HG02938 (cell line): Measurements from ENCODE around the gene CYTL1.
"Not testable (repeated sequence)": the region's sequence is repeated elsewhere in the genome, so short reads cannot be mapped to it uniquely, and the experiment has no call there.

Experiments
- ATAC-seq: cut with Tn5 transposase; IDR thresholded peaks from one replicate; pipeline ENCODE4 v1.9.1; 2021; ENCODE audit warnings: mild to moderate bottlenecking, moderate library complexity; ENCODE audit not compliant: unreplicated experiment

CYTL1 gene

GRCh38 chr4:5034206-5034605 lies 14.9 kb upstream of the CYTL1 start:
- ATAC-seq, result no peak

- ATAC-seq, result no peak
Measured at GRCh38 chr4:5033281-5033841, 14.1 kb upstream of the CYTL1 start.

- ATAC-seq, result no peak
Measured at GRCh38 chr4:5032813-5033212, 13.6 kb upstream of the CYTL1 start.

- ATAC-seq, result no peak
Measured at GRCh38 chr4:5030927-5031326, 11.7 kb upstream of the CYTL1 start.

GRCh38 chr4:5030221-5030620 lies 11.0 kb upstream of the CYTL1 start:
- no peak for ATAC-seq

GRCh38 chr4:5029447-5029846 lies 10.2 kb upstream of the CYTL1 start:
- no peak for ATAC-seq

GRCh38 chr4:5028480-5028879 lies 9.2 kb upstream of the CYTL1 start:
- no peak for ATAC-seq

GRCh38 chr4:5027346-5027745 lies 8.1 kb upstream of the CYTL1 start:
- no peak for ATAC-seq

- no peak for ATAC-seq
Measured at GRCh38 chr4:5026371-5026770, 7.1 kb upstream of the CYTL1 start.

GRCh38 chr4:5024673-5025072 lies 5.4 kb upstream of the CYTL1 start:
- no peak for ATAC-seq

- no peak for ATAC-seq
Measured at GRCh38 chr4:5021546-5021945, 2.3 kb upstream of the CYTL1 start.

GRCh38 chr4:5020341-5020740 lies 1.1 kb upstream of the CYTL1 start:
- ATAC-seq, result no peak

GRCh38 chr4:5019796-5020195 lies 538 bp upstream of the CYTL1 start:
- ATAC-seq, result no peak

GRCh38 chr4:5018603-5019002 lies 655 bp downstream of the CYTL1 start:
- ATAC-seq, result no peak

- ATAC-seq, result no peak
Measured at GRCh38 chr4:5018096-5018495, 1.2 kb downstream of the CYTL1 start.

- no peak for ATAC-seq
Measured at GRCh38 chr4:5014007-5014682, 5.1 kb downstream of the CYTL1 start.

GRCh38 chr4:5012958-5013357 lies 6.3 kb downstream of the CYTL1 start:
- no peak for ATAC-seq

- no peak for ATAC-seq
Measured at GRCh38 chr4:5012244-5012898, 6.9 kb downstream of the CYTL1 start.

- no peak for ATAC-seq
Measured at GRCh38 chr4:5010984-5011383, 8.3 kb downstream of the CYTL1 start.

- no peak for ATAC-seq
Measured at GRCh38 chr4:5009796-5010195, 9.5 kb downstream of the CYTL1 start.

GRCh38 chr4:5006932-5007331 lies 12.3 kb downstream of the CYTL1 start:
- ATAC-seq, result not testable (repeated sequence)

- ATAC-seq, result no peak
Measured at GRCh38 chr4:5004496-5004895, 14.8 kb downstream of the CYTL1 start.
